ENCODE data around the gene DCDC1. TPM values are rescaled to one million over a fixed set of nuclear protein-coding genes. Genes with fewer than 3 reads are reported as not detected.
A peak's percentile ranks its signal among the peaks of the same experiment; 100 is the strongest.

The DCDC1 gene
- total RNA-seq, 2 donors from 2014 or later: 2.9 to 3.2 TPM

DNA sequence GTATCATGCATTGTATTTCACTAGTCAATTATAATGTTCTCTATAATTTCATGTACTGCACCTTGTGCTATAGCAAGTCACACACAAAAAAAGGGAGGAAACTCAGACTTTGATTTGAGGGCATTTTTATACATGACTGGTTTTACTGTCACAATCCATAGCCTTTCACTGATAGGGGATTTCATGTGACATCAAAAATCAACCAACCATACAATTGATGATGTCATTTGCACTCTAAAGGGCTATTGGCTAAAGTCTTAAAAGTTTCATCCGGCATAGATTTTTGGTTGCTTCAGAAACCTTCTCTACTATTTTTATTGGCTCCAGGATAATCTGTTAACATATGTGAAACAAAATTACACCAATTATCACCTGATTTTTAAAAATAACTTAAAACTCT is 237.8 kb downstream of the DCDC1 start:
- peaks cover 9% of the 10 kb centered on the region for H3K4me1 Mint-ChIP-seq
- H3K36me3 Mint-ChIP-seq (ENCODE audit: low read depth): no peaks in the 10 kb centered on the region
- Histone ChIP-seq H3K9ac (ENCODE audit: extremely low read depth, low read length, poor library complexity, severe bottlenecking) (no peak overlapping the region), H3K27me3 (ENCODE audit: control insufficient read depth, insufficient read depth, low read length, poor library complexity, severe bottlenecking) (no peaks in the 10 kb centered on the region), H3K4me1 (ENCODE audit: control insufficient read depth, insufficient read depth, low read length) (peaks cover 3% of the 10 kb centered on the region), H3K9me3 (ENCODE audit: control insufficient read depth, low read length) (no peaks in the 10 kb centered on the region), H3K4me3 (ENCODE audit: low read length) (no peak overlapping the region), H3K36me3 (ENCODE audit: control insufficient read depth, insufficient read depth, low read length) (no peaks in the 10 kb centered on the region), H3K27ac (ENCODE audit: low read depth, low read length) (no peak overlapping the region)
- no peak overlapping the region for H3K27ac Mint-ChIP-seq
- H3K9me3 Mint-ChIP-seq: no peaks in the 10 kb centered on the region
- WGBS, 2 experiments (ENCODE audit: insufficient coverage in 1 of 2, insufficient read length in 1 of 2): 71 to 90% methylated on average over 1 of the region's 1 CpG
- TF ChIP-seq, protein P1, sequence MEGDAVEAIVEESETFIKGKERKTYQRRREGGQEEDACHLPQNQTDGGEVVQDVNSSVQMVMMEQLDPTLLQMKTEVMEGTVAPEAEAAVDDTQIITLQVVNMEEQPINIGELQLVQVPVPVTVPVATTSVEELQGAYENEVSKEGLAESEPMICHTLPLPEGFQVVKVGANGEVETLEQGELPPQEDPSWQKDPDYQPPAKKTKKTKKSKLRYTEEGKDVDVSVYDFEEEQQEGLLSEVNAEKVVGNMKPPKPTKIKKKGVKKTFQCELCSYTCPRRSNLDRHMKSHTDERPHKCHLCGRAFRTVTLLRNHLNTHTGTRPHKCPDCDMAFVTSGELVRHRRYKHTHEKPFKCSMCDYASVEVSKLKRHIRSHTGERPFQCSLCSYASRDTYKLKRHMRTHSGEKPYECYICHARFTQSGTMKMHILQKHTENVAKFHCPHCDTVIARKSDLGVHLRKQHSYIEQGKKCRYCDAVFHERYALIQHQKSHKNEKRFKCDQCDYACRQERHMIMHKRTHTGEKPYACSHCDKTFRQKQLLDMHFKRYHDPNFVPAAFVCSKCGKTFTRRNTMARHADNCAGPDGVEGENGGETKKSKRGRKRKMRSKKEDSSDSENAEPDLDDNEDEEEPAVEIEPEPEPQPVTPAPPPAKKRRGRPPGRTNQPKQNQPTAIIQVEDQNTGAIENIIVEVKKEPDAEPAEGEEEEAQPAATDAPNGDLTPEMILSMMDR (conservative IDR thresholded peaks at IDR 0.05): no peak
- DNase-seq: no peak
- H3K4me3 Mint-ChIP-seq: no peak overlapping the region
- no peaks in the 10 kb centered on the region for H3K27me3 Mint-ChIP-seq (ENCODE audit: insufficient read depth)

DNA sequence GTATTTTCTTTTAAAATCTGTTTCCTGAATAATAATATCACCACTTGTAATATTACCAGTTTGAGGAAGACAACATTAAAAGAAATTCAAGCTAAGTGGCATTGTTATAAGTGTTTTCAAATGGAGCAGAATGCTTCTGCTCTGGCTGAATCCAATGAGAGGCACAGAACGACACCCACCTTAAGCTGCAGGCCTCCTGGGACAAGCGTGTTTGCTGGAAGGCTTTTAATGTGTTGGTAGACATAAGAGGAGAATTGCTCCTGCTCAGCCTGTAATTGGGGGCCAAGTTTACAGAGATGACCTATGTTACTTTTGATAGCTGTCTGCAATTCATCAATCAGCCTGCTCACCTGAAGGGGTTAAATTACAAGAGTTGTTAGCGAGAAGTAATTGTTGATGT is 242.2 kb downstream of the DCDC1 start:
- no peak overlapping the region for H3K4me3 ChIP-seq (ENCODE audit: low read length)
- H3K27me3 Mint-ChIP-seq (ENCODE audit: insufficient read depth): no peaks in the 10 kb centered on the region
- H3K27me3 ChIP-seq (ENCODE audit: control insufficient read depth, insufficient read depth, low read length, poor library complexity, severe bottlenecking): no peaks in the 10 kb centered on the region
- H3K27ac ChIP-seq (ENCODE audit: low read depth, low read length): no peak overlapping the region
- WGBS, 2 experiments (ENCODE audit: insufficient coverage in 1 of 2, insufficient read length in 1 of 2): 77% methylated on average over 3 of the region's 3 CpGs; no CpG with 5 or more reads in 1 of the 2 experiments
- peaks cover 12% of the 10 kb centered on the region for H3K36me3 Mint-ChIP-seq (ENCODE audit: low read depth)
- peaks cover 14% of the 10 kb centered on the region for H3K9me3 ChIP-seq (ENCODE audit: control insufficient read depth, low read length)
- peaks cover 17% of the 10 kb centered on the region for H3K9me3 Mint-ChIP-seq
- H3K4me1 Mint-ChIP-seq: peaks cover 10% of the 10 kb centered on the region
- H3K36me3 ChIP-seq (ENCODE audit: control insufficient read depth, insufficient read depth, low read length): no peaks in the 10 kb centered on the region
- peak; percentile 51 for DNase-seq
- peak overlapping the region; percentile 28 for H3K27ac Mint-ChIP-seq
- TF ChIP-seq, protein P1 (conservative IDR thresholded peaks at IDR 0.05): no peak
- peaks cover 3% of the 10 kb centered on the region for H3K4me1 ChIP-seq (ENCODE audit: control insufficient read depth, insufficient read depth, low read length)
- no peak overlapping the region for H3K4me3 Mint-ChIP-seq
- no peak overlapping the region for H3K9ac ChIP-seq (ENCODE audit: extremely low read depth, low read length, poor library complexity, severe bottlenecking)

DNA sequence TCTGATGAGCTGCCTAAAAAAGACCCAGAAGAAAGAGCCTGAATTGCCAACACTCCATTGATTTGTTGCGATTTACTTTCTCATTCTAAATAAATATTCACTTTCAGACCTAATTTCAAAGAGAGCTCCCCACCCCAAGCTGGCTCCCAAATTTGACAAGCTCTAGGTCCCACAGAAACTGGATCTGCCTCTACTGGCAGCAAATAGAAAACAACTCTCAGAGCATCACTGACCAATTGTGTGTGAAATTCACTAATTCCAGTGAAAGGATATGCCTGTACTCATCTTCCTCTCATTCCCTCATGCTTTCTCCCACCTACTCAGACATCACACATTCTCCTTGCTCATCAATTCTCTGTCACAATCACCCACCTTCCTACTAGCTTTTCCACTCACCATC is 249.1 kb downstream of the DCDC1 start:
- H3K9ac ChIP-seq (ENCODE audit: extremely low read depth, low read length, poor library complexity, severe bottlenecking): no peak overlapping the region
- peaks cover 11% of the 10 kb centered on the region for H3K4me1 Mint-ChIP-seq
- no peak for DNase-seq
- 92 to 100% methylated on average over 1 of the region's 1 CpG for WGBS, 2 experiments (ENCODE audit: insufficient coverage in 1 of 2, insufficient read length in 1 of 2)
- peaks cover 15% of the 10 kb centered on the region for H3K9me3 Mint-ChIP-seq
- TF ChIP-seq, protein P1 (conservative IDR thresholded peaks at IDR 0.05): peak; percentile 32
- peaks cover 12% of the 10 kb centered on the region for H3K9me3 ChIP-seq (ENCODE audit: control insufficient read depth, low read length)
- peak overlapping the region; percentile 6 for H3K27ac Mint-ChIP-seq
- no peak overlapping the region for H3K4me3 ChIP-seq (ENCODE audit: low read length)
- H3K27me3 Mint-ChIP-seq (ENCODE audit: insufficient read depth): no peaks in the 10 kb centered on the region
- H3K4me1 ChIP-seq (ENCODE audit: control insufficient read depth, insufficient read depth, low read length): peaks cover 5% of the 10 kb centered on the region
- H3K36me3 ChIP-seq (ENCODE audit: control insufficient read depth, insufficient read depth, low read length): no peaks in the 10 kb centered on the region
- H3K27ac ChIP-seq (ENCODE audit: low read depth, low read length): no peak overlapping the region
- no peak overlapping the region for H3K4me3 Mint-ChIP-seq
- H3K27me3 ChIP-seq (ENCODE audit: control insufficient read depth, insufficient read depth, low read length, poor library complexity, severe bottlenecking): no peaks in the 10 kb centered on the region
- H3K36me3 Mint-ChIP-seq (ENCODE audit: low read depth): peaks cover 12% of the 10 kb centered on the region

All from endodermal cell (in vitro differentiated cells).